NCI-H69 (cell line): ENCODE results near the gene TCF25.

Experiments
- DNase-seq: peaks from one replicate; lab custom pipeline; 2025; lab: John Stamatoyannopoulos, UW

The TCF25 gene

GRCh38 chr16:89880477-89881367 lies 7.3 kb downstream of the TCF25 start:
- DNase-seq: no peak

DNA sequence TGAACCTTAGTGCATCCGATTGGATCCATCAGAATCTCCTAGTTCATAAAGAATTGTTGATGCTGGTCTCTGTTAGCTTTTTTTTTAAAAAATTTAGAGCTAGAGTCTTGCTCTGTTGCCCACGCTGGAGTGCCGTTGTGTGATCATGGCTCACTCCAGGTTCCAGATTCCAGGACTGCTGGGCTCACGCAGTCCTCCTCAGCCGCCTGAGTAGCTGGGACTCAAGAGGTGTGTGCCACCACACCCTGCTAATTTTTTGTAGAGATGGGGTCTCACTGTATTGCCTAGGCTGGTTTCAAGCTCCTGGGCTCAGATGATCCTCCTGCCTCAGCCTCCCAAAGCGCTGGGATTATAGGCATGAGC lies 8.0 kb downstream of the TCF25 start:
- no peak for DNase-seq

DNA sequence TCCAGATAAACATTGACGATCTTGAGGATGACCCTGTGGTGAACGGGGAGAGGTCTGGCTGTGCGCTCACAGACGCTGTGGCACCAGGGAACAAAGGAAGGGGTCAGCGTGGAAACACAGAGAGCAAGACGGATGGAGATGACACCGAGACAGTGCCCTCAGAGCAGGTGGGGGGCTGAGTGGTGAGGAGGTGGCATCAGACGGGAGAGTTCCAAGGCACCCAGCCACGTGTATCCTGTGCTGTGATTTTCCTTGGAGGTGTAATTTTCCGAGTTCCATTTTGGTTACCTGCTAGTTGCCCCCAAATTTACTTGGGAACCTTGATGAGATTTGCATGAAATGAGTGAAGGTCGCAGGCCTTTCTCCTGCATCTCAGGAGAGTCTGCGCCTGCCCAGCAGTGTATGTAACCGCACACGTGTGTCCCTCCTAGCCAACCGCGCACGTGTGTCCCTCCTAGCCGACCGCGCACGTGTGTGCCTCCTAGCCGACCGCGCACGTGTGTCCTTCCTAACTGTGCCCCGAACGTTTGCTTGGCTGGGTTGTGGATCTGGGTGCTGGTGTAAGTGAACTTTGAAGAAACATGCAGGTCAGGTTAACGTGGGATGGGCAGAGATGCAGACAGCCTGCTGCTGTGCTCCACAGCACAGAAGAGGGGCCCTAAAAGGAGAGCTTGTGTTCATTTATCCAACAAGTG lies 10.1 kb downstream of the TCF25 start:
- DNase-seq: no peak

GRCh38 chr16:89884041-89884421 lies 10.6 kb downstream of the TCF25 start:
- DNase-seq: no peak

DNA sequence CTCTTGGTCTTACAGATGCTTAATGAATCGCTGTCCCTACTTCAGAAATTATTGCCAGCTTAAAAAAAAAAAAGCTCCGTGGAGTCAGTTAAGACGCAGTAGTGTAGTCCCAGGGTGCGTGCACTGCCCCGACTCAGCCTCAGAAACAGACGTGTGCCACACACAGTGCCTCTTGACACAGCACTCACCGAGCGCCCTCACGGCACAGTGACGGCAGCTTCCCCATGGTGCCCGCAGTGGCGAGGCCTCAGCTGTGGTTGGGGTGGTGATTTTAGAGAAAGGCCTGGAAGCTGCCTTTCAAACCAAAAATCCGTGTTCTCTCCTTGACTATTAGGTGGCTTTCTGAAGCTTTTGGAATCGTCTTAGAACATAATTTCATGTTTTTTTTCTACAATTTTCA lies 13.9 kb downstream of the TCF25 start:
- DNase-seq: no peak

GRCh38 chr16:89890200-89890599 lies 16.8 kb downstream of the TCF25 start:
- no peak for DNase-seq

- DNase-seq: no peak
Observed at GRCh38 chr16:89890886-89891657, 17.7 kb downstream of the TCF25 start.

DNA sequence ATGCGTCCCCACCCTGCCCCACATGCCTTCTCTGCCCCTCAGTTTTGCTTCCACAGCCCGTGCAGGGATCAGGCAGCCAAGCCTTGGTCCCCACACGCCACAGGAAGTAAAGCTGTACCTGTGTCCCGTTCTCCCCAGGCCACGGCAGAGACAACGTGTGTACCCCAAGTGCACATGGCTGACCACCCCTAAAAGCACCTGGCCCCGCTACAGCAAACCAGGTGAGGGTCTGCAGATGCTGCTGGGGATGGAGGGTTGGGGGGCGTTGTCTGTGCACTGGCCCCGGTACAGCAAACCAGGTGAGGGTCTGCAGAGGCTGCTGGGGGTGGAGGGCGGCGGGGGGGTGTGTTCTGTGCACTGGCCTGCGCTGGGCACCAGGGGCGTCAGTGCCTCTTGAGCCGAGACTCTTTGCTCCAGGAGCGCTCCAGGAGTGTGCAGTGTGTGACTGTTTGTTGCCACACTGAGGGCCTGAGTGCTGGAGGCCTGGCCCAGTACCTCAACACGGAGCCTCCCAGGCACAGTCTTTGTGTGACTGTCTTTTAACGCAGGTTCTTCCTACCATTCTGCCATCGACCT lies 18.8 kb downstream of the TCF25 start:
- DNase-seq: no peak

- no peak for DNase-seq
Observed at GRCh38 chr16:89892635-89893034, 19.2 kb downstream of the TCF25 start.

DNA sequence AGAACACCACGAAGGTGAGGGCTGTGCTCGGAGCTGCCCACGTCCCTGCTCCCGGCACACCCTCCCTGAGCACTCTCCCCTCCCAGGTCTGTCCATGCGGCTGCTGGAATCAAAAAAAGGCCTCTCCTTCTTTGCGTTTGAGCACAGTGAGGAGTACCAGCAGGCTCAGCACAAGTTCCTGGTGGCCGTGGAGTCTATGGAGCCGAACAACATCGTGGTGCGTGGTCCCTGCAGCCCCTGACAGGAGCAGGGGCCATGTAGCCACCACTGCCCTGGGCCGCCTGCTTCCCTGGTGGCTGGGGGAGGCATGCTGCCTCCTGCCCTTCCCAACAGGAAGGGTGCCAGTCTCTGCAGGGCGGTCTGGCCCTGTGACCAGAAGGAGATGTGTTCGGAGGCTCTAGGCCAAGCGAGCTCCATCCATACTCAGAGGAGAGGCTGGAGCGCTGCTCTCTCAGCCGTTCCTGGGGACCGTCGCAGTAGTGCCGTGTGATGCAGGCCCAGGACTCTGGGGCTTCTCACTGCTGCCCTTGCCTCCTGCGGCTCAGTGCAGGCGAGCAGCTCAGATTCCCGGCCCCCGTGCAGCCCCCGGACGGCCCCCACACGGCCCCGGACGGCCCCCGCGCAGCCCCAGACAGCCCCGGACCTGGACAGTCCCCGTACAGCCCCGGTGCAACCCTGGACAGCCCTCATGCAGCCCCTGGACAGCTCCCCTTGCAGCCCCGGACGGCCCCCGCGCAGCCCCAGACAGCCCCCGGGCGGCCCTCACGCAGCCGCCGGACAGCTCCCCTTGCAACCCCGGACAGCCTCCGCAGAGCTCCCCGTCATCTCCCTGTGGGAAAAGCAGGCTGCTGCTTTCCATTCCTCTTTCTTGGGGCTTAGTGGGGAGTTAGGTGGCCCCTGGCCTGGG lies 20.5 kb downstream of the TCF25 start:
- no peak for DNase-seq

GRCh38 chr16:89895482-89896250 lies 22.3 kb downstream of the TCF25 start:
- no peak for DNase-seq

DNA sequence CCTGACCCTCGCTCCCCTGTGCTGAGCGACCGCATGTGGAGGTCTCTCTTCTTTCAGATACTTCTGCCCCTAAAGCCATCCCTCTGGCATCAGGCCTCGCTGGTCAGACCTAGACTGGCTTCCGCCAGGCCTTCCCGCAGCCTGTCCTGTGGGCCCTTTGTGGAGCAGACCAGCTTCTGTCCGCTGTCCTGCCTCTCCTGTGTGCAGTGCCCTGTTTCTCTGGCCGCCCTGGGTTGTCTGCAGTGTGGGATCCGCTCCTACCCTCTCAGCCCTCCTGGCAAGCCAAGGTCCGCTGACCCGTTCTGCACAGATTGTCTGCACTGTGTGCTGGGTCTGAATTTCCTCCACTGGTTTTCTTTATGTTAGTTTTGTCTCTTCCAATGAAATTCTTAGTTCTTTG lies 23.8 kb downstream of the TCF25 start:
- no peak for DNase-seq

GRCh38 chr16:89898201-89898967 lies 25.0 kb downstream of the TCF25 start:
- no peak for DNase-seq

GRCh38 chr16:89899879-89900481 lies 26.6 kb downstream of the TCF25 start:
- DNase-seq: no peak

GRCh38 chr16:89900885-89901284 lies 27.5 kb downstream of the TCF25 start:
- no peak for DNase-seq

DNA sequence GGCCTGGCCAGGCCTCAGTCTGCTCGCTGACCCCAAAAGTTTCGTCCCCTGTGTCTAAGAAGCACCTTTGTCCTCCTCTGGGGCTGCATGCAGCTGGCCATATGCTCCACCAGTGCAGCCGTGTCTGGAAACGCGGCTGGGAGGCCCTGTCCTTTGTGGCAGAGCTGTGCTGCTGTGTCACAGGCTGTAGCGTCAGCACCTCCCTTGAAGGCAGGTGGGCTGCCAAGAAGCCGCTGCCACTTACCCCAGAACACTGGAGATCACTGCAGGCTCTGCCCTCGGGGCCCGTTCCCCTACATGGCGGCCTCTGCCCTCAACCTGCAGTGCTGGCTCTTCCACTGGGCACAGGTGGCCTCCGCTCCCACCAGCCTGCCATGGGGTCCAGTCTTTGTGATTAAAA lies 29.6 kb downstream of the TCF25 start:
- DNase-seq: no peak

GRCh38 chr16:89903908-89904515 lies 30.6 kb downstream of the TCF25 start:
- no peak for DNase-seq

DNA sequence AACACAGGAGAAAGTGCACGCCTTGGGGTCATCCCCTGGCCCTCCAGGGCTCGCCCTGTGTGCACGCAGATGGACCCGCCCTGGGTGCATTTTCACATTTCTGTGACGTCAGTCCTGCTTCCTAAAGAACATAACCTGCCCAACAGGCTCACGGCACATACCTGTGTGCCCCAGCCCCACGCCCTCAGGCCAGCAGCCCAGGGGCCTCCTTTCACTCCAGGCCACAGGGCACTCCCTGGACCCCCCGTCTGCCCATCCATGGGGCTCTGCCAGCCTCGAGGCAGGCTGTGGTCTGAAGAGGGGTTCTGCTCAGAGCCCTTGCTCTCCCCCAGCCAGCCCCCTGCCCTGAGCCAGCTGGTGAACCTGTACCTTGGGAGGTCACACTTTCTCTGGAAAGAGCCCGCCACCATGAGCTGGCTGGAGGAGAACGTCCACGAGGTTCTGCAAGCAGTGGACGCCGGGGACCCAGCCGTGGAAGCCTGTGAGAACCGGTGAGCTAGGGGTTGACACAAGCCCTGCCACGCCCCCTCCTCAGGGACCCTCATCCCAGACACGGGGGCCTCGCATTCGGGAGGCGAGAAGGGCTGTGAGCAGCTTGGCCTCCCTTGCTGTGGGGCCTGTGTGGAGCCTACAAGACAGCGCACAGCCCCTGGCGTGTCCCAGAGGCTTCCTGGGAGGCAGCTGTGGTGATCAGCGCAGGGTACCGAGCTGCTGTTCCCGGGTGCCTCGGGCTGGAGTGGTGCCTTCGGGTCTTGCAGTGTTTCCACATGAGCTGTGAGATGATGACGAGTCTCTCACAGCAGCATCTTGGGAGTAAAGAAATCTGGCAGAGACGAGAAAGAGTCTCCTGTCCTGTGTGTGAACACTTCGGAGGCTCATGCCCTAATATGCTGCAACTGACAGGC lies 31.5 kb downstream of the TCF25 start:
- DNase-seq: no peak
